WTC11 (cell line): Measurements from ENCODE around the gene ETS1. TPM values are rescaled to one million over a fixed set of nuclear protein-coding genes. Genes with fewer than 3 reads are reported as not detected.

ENCODE experiments used
- ATAC-seq: fragments of 200-7000 bp; cut with Tn5 transposase; 2 replicates; pipeline ENCODE4 v1.10.0; 2021; ENCODE audit warnings: mild to moderate bottlenecking, moderate library complexity
- CTCF ChIA-PET: fragments of 300-600 bp; sonication (Branson Sonifier 250); formaldehyde crosslinking; loops from one replicate; lab custom pipeline; 2021; ENCODE audit warnings: antibody characterized with exemption; lab: Charles Lee
- POLR2A ChIA-PET: fragments of 350-600 bp; sonication (Branson Sonifier 250); formaldehyde crosslinking; loops from one replicate; lab custom pipeline; 2021; ENCODE audit warnings: antibody characterized with exemption; lab: Charles Lee
- DNase-seq: peaks from one replicate; pipeline ENCODE4 v3.0.0; 2021; ENCODE audit warnings: low spot score
- H3K27ac Mint-ChIP-seq: 2 replicates; pipeline ENCODE4 v1.8.0; 2021; ENCODE audit warnings: mixed read lengths
- H3K27me3 Mint-ChIP-seq: 2 replicates; pipeline ENCODE4 v1.8.0; 2021; ENCODE audit warnings: low read depth, mild to moderate bottlenecking, moderate library complexity, mixed read lengths
- H3K36me3 Mint-ChIP-seq: 2 replicates; pipeline ENCODE4 v1.8.0; 2021; ENCODE audit warnings: mixed read lengths
- H3K4me1 Mint-ChIP-seq: 2 replicates; pipeline ENCODE4 v1.8.0; 2022; ENCODE audit warnings: mixed read lengths
- H3K4me3 Mint-ChIP-seq: 2 replicates; pipeline ENCODE4 v1.8.0; 2021; ENCODE audit warnings: mild to moderate bottlenecking, moderate library complexity, mixed read lengths
- H3K9me3 Mint-ChIP-seq: 2 replicates; pipeline ENCODE4 v1.8.0; 2021; ENCODE audit warnings: mixed read lengths
- ARID4B ChIP-seq: sonication (generic); formaldehyde crosslinking; IDR thresholded peaks from 2 replicates; pipeline ENCODE4 v1.8.0; 2023; ENCODE audit warnings: missing genetic modification reagents, mild to moderate bottlenecking, borderline replicate concordance
- CTCF ChIP-seq: fragments of 200-600 bp; IDR thresholded peaks from 2 replicates; pipeline ENCODE4 v1.8.0; 2022; ENCODE audit warnings: antibody characterized with exemption
- E2F4 ChIP-seq: sonication (generic); formaldehyde crosslinking; IDR thresholded peaks from 2 replicates; pipeline ENCODE4 v1.8.1; 2022; ENCODE audit warnings: low read depth, mild to moderate bottlenecking, moderate library complexity, missing genetic modification reagents, borderline replicate concordance
- GRHL2 ChIP-seq: fragments of 250-450 bp; sonication (Bioruptor Pico); IDR thresholded peaks from 2 replicates; pipeline ENCODE4 v1.8.0; 2022; ENCODE audit warnings: mild to moderate bottlenecking, moderate library complexity; ENCODE audit not compliant: insufficient replicate concordance, severe bottlenecking
- MAX ChIP-seq: sonication (generic); formaldehyde crosslinking; IDR thresholded peaks from 2 replicates; pipeline ENCODE4 v1.8.0; 2022; ENCODE audit warnings: mild to moderate bottlenecking, missing genetic modification reagents
- NFYB ChIP-seq: sonication (generic); formaldehyde crosslinking; conservative IDR thresholded peaks from 2 replicates; pipeline ENCODE4 v1.8.0; 2022; ENCODE audit warnings: low read depth, missing genetic modification reagents
- OVOL2 ChIP-seq: fragments of 250-450 bp; sonication (Bioruptor Pico); IDR thresholded peaks from 2 replicates; pipeline ENCODE4 v1.9.0; 2021; ENCODE audit warnings: mild to moderate bottlenecking, borderline replicate concordance
- TP53 ChIP-seq: sonication (generic); formaldehyde crosslinking; IDR thresholded peaks from 2 replicates; pipeline ENCODE4 v1.8.1; 2023; ENCODE audit warnings: mild to moderate bottlenecking, missing genetic modification reagents
- total RNA-seq: library from RNA; stranded (reverse); gene quantifications from 3 replicates; pipeline ENCODE4 v1.2.3, GENCODE V29; 2021

The ETS1 gene
- total RNA-seq, 1 experiment from 2014 or later, result 33.1 TPM

- TF ChIP-seq E2F4 (CRISPR knock-in tag), result no peak
Observed at GRCh38 chr11:128634395-128634794, 47.0 kb upstream of the ETS1 start (continued).

- no peak for TF ChIP-seq NFYB
- Mint-ChIP-seq H3K27me3 (no peaks in the 10 kb centered on the region; the same call in 1 of the 2 replicates), H3K27ac (no peak overlapping the region), H3K9me3 (no peaks in the 10 kb centered on the region), H3K4me1 (peaks cover 14% of the 10 kb centered on the region), H3K36me3 (no peaks in the 10 kb centered on the region), H3K4me3 (no peak overlapping the region)
- DNase-seq, result no peak
- POLR2A ChIA-PET, result no interaction called here
- CTCF ChIA-PET, result interaction anchor here (1.6 to 4.5 kb wide), 7 partner anchors 9 to 476 kb away, joined by 4 to 52 read pairs (median 19); no protein-coding TSS in a partner anchor
- ATAC-seq, result no peak
Observed at GRCh38 chr11:128633384-128633965, 46.1 kb upstream of the ETS1 start.

- no peaks in the 10 kb centered on the region for H3K36me3 Mint-ChIP-seq
- CTCF ChIA-PET, result interaction anchor here (0.6 to 4.5 kb wide), 86 partner anchors 8 to 602 kb away, joined by 3 to 52 read pairs (median 5); partner anchors contain the start of gene ETS1
- ATAC-seq (peak; percentile 84), DNase-seq (peak; percentile 69)
- H3K27ac Mint-ChIP-seq, result no peak overlapping the region
- H3K4me3 Mint-ChIP-seq, result no peak overlapping the region
- H3K9me3 Mint-ChIP-seq, result no peaks in the 10 kb centered on the region
- H3K4me1 Mint-ChIP-seq, result peaks cover 23% of the 10 kb centered on the region
- 0 out of 2 replicates have a peak, but pooled peaks have one; percentile 23 for TF ChIP-seq MAX (CRISPR knock-in tag)
- no peak for TF ChIP-seq TP53
- TF ChIP-seq CTCF, result peak; percentile 60
- POLR2A ChIA-PET, result interaction anchor here (0.6 kb wide), 1 partner anchor 186 kb away, joined by 5 read pairs; no protein-coding TSS in a partner anchor
- H3K27me3 Mint-ChIP-seq, result no peaks in the 10 kb centered on the region; the same call in 1 of the 2 replicates
Observed at GRCh38 chr11:128632141-128632791, 44.9 kb upstream of the ETS1 start.

- H3K27ac Mint-ChIP-seq, result no peak overlapping the region
- ChIA-PET POLR2A (no interaction called here), CTCF (interaction anchor here (0.5 to 4.5 kb wide), 38 partner anchors 10 to 559 kb away, joined by 3 to 52 read pairs (median 4); partner anchors contain the start of gene ETS1)
- peak; percentile 75 for ATAC-seq
- no peaks in the 10 kb centered on the region; the same call in 1 of the 2 replicates for H3K27me3 Mint-ChIP-seq
- peak; percentile 86 for DNase-seq
- no peaks in the 10 kb centered on the region for H3K9me3 Mint-ChIP-seq
- TF ChIP-seq OVOL2 (CRISPR knock-in tag) (no peak), NFYB (no peak), ARID4B (CRISPR knock-in tag) (no peak), CTCF (peak; percentile 90), GRHL2 (CRISPR knock-in tag) (no peak)
- no peaks in the 10 kb centered on the region for H3K36me3 Mint-ChIP-seq
- H3K4me3 Mint-ChIP-seq, result no peak overlapping the region
- H3K4me1 Mint-ChIP-seq, result peaks cover 28% of the 10 kb centered on the region
Observed at GRCh38 chr11:128630367-128631230, 43.2 kb upstream of the ETS1 start.
